ENCODE measurements around the gene PYGM. TPM values are rescaled to one million over a fixed set of nuclear protein-coding genes. Genes with fewer than 3 reads are reported as not detected.

PYGM gene
- total and polyA plus RNA-seq, 2 of the 13 experiments (the other 11 are each of a cell fraction or from before 2014, with no cell fraction given) = 0.11 to 0.12 TPM

DNA sequence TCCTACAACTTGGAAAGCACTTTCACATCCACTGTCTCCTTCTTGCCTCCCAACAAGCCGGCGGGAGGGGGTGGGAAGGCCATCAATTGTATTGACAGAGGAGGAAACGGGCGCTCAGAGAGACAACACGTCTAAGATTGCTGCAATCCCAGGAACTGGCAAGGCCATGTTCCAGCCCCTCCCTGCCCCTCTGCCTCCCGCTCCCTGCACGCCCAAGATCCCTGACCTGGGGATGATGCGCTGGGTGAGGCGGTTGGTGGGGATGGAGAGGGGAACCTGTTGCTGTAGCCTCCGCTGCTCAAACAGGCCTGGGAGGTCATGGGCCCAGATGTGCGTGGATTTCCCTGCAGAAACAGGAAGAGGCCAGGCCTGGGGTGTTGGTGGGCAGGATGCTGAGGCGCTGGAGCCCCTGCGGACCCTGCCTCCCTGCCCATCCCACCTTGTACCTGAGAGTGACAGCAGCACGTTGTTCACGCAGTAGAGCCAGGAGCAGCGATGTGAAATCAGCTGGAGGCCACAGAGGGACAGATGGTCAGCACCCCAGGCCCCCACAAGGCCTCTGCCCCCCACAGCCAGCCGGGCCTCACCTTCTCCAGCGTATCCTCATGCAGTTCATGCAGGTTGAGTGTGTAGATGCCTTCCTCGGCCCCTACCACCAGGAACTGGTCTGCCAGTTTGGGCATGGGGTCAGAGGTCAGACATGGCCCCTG lies 36.4 kb upstream of the PYGM start (continued):
- no peak for TF ChIP-seq ZNF274 (CRISPR knock-in tag; IDR thresholded peaks at IDR 0.05)
- TF ChIP-seq TARDBP (CRISPR knock-in tag; IDR thresholded peaks at IDR 0.05) = no peak
- TF ChIP-seq, protein P1, sequence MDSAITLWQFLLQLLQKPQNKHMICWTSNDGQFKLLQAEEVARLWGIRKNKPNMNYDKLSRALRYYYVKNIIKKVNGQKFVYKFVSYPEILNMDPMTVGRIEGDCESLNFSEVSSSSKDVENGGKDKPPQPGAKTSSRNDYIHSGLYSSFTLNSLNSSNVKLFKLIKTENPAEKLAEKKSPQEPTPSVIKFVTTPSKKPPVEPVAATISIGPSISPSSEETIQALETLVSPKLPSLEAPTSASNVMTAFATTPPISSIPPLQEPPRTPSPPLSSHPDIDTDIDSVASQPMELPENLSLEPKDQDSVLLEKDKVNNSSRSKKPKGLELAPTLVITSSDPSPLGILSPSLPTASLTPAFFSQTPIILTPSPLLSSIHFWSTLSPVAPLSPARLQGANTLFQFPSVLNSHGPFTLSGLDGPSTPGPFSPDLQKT (CRISPR knock-in tag; IDR thresholded peaks at IDR 0.05; ENCODE audit: borderline replicate concordance) = no peak
- no peak for TF ChIP-seq MAFG (CRISPR knock-in tag; IDR thresholded peaks at IDR 0.05)

- in situ Hi-C loops (cut with HindIII; ENCODE audit: extremely low pct_ligation_motif_present, low pct_unique_long_range_greater_than_20kb) = no loop called here
- H3K4me3 ChIP-seq (replicated peaks in 1 of 3; ENCODE audit: insufficient read depth in 1 of 3, low read depth in 2 of 3, low read length in 3 of 3) = no peak overlapping the region
- BruUV-seq (replicated peaks) = no TSS peak
- no peaks in the 10 kb centered on the region for H3K27me3 ChIP-seq (ENCODE audit: control insufficient read depth in 1 of 2, insufficient read depth in 2 of 2, low read length in 2 of 2)
- H4K20me1 ChIP-seq (ENCODE audit: insufficient read depth, low read length) = no peaks in the 10 kb centered on the region
- H3K4me1 ChIP-seq (ENCODE audit: insufficient read depth, low read length) = peaks cover 27% of the 10 kb centered on the region
- ChIA-PET CTCF (ENCODE audit: low intra/inter-chr PET ratio, low total read pairs) (no interaction called here), POLR2A (interaction anchor here (1.4 kb wide), 1 partner anchor 16 kb away, joined by 5 read pairs; the partner anchor contains the start of gene SF1)
- DNase-seq (ENCODE audit: low spot score) (no peak), ATAC-seq (no peak), FAIRE-seq (no peak)
- no peak overlapping the region for H3K4me2 ChIP-seq (ENCODE audit: low read depth, low read length)
- no peak overlapping the region for H2AFZ ChIP-seq (ENCODE audit: low read length)
- H3K9ac ChIP-seq (ENCODE audit: insufficient read depth, low read depth, low read length) = no peak overlapping the region
- H3K79me2 ChIP-seq (ENCODE audit: insufficient read depth, low read length) = no peaks in the 10 kb centered on the region
- intact Hi-C loops (cut with micrococcal nuclease; ENCODE audit: unreplicated experiment) = no loop called here
- 96% methylated on average over 10 of the region's 10 CpGs for WGBS (ENCODE audit: low lambda C conversion rate)
- no peak overlapping the region for H3K27ac ChIP-seq (ENCODE audit: extremely low read length, insufficient read depth, low read length)
- TF ChIP-seq, protein P2, sequence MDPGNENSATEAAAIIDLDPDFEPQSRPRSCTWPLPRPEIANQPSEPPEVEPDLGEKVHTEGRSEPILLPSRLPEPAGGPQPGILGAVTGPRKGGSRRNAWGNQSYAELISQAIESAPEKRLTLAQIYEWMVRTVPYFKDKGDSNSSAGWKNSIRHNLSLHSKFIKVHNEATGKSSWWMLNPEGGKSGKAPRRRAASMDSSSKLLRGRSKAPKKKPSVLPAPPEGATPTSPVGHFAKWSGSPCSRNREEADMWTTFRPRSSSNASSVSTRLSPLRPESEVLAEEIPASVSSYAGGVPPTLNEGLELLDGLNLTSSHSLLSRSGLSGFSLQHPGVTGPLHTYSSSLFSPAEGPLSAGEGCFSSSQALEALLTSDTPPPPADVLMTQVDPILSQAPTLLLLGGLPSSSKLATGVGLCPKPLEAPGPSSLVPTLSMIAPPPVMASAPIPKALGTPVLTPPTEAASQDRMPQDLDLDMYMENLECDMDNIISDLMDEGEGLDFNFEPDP (CRISPR knock-in tag; conservative IDR thresholded peaks at IDR 0.05) = no peak
- TF ChIP-seq TFDP2 (CRISPR knock-in tag; IDR thresholded peaks at IDR 0.05) (no peak), CEBPG (CRISPR knock-in tag; IDR thresholded peaks at IDR 0.05) (no peak)
- H3K36me3 ChIP-seq (replicated peaks in 1 of 2; ENCODE audit: control insufficient read depth in 1 of 2, insufficient read depth in 2 of 2, low read length in 2 of 2) = no peaks in the 10 kb centered on the region; a peak in 1 of 5 replicates
- H3K9me3 ChIP-seq (ENCODE audit: low read length) = no peaks in the 10 kb centered on the region
These were observed 34.8 kb upstream of the PYGM start for GRCh38 chr11:64794526-64794925.

Measured in HepG2 (cell line).